Measurements from ENCODE around the gene OTUD3.

DNA sequence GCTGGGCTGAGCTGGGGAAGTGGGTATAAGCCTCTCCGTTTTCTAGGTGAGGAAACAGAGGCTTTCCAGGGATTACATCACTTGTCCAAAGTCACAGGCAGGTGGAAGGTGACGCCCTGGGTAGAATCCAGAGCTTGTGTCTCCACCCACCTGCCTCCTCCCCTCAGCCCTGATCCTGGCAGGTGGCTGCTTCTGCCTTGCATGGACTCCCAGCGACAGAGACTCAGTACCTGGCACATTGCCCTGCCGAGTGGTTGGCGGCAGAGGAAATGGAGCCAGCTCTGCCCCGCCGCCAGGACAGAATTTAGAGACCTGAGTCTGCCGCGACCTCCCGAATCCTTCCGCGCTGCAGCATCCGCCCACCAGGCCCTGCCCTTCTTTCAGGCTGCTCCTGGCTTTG is 39.1 kb downstream of the OTUD3 start:
- TF ChIP-seq POLR2A (IDR thresholded peaks at IDR 0.05) (no peak), CTCF (IDR thresholded peaks at IDR 0.05) (no peak), POLR2AphosphoS5 (IDR thresholded peaks at IDR 0.05; ENCODE audit: insufficient read depth in 1 of 2, low read depth in 1 of 2) (no peak)
